Activated CD4-positive, alpha-beta T cell treated with anti-CD3 and anti-CD28 coated beads, Interleukin-2, amount 10 ng/mL, durations not matched to agents 7 days and 5 days (primary cell): ENCODE results near the gene EMSY. TPM values are rescaled to one million over a fixed set of nuclear protein-coding genes. Genes with fewer than 3 reads are reported as not detected.
A peak's percentile ranks its signal among the peaks of the same experiment; 100 is the strongest.

Experiments
- CTCF ChIA-PET: fragments of 350-600 bp; sonication (Branson Sonifier 250); formaldehyde crosslinking; loops from one replicate; lab custom pipeline; 2021; ENCODE audit warnings: antibody characterized with exemption; lab: Charles Lee
- POLR2A ChIA-PET: fragments of 350-600 bp; sonication (Branson Sonifier 250); formaldehyde crosslinking; loops from one replicate; lab custom pipeline; 2021; ENCODE audit warnings: antibody characterized with exemption; lab: Charles Lee
- DNase-seq: peaks from one replicate; pipeline ENCODE4 v3.0.0-alpha.2; 2020
- H3K27ac Mint-ChIP-seq: one replicate; pipeline ENCODE4 v1.8.0; 2021; ENCODE audit warnings: mild to moderate bottlenecking, moderate library complexity, mixed read lengths
- H3K27me3 Mint-ChIP-seq: one replicate; pipeline ENCODE4 v1.8.0; 2021; ENCODE audit warnings: mixed read lengths
- H3K36me3 Mint-ChIP-seq: one replicate; pipeline ENCODE4 v1.8.0; 2021; ENCODE audit warnings: low read depth, mixed read lengths
- H3K4me1 Mint-ChIP-seq: one replicate; pipeline ENCODE4 v1.8.0; 2021; ENCODE audit warnings: mixed read lengths
- H3K4me3 Mint-ChIP-seq: one replicate; pipeline ENCODE4 v1.8.0; 2021; ENCODE audit warnings: mild to moderate bottlenecking, moderate library complexity, mixed read lengths
- H3K9me3 Mint-ChIP-seq: one replicate; pipeline ENCODE4 v1.8.0; 2021; ENCODE audit warnings: mixed read lengths
- total RNA-seq, 2 experiments: library from RNA; stranded (reverse); gene quantifications; one replicate each; pipeline ENCODE4 v1.2.3, GENCODE V29; 2021

EMSY gene
- total RNA-seq, 2 experiments from 2014 or later = 28.7 to 31.8 TPM

- CTCF ChIA-PET = no interaction called here
- H3K27ac Mint-ChIP-seq = no peak overlapping the region
Observed at GRCh38 chr11:76550781-76551180, 106.0 kb downstream of the EMSY start.

GRCh38 chr11:76551400-76551799 is 106.6 kb downstream of the EMSY start:
- DNase-seq = no peak
- H3K27me3 Mint-ChIP-seq = no peaks in the 10 kb centered on the region
- ChIA-PET CTCF (no interaction called here), POLR2A (no interaction called here)
- H3K36me3 Mint-ChIP-seq = peaks cover 17% of the 10 kb centered on the region
- no peak overlapping the region for H3K27ac Mint-ChIP-seq
- peaks cover 5% of the 10 kb centered on the region for H3K4me1 Mint-ChIP-seq
- H3K9me3 Mint-ChIP-seq = no peaks in the 10 kb centered on the region
- no peak overlapping the region for H3K4me3 Mint-ChIP-seq

More at GRCh38 chr11:76550781-76551180, 106.0 kb downstream of the EMSY start:
- POLR2A ChIA-PET = no interaction called here
- no peak for DNase-seq
- H3K9me3 Mint-ChIP-seq = no peaks in the 10 kb centered on the region
- no peak overlapping the region for H3K4me3 Mint-ChIP-seq
- peaks cover 23% of the 10 kb centered on the region for H3K36me3 Mint-ChIP-seq
- peaks cover 10% of the 10 kb centered on the region for H3K4me1 Mint-ChIP-seq
- no peaks in the 10 kb centered on the region for H3K27me3 Mint-ChIP-seq

- Mint-ChIP-seq H3K27ac (no peak overlapping the region), H3K27me3 (no peaks in the 10 kb centered on the region)
- CTCF ChIA-PET = no interaction called here
Observed at GRCh38 chr11:76552987-76553386, 108.2 kb downstream of the EMSY start.

GRCh38 chr11:76553554-76554476 is 109.0 kb downstream of the EMSY start:
- no peak overlapping the region for H3K27ac Mint-ChIP-seq
- H3K36me3 Mint-ChIP-seq = peaks cover 7% of the 10 kb centered on the region
- no peaks in the 10 kb centered on the region for H3K9me3 Mint-ChIP-seq
- ChIA-PET POLR2A (no interaction called here), CTCF (no interaction called here)
- H3K27me3 Mint-ChIP-seq = peaks cover 2% of the 10 kb centered on the region
- H3K4me1 Mint-ChIP-seq = peaks cover 5% of the 10 kb centered on the region
- DNase-seq = no peak
- H3K4me3 Mint-ChIP-seq = no peak overlapping the region

More at GRCh38 chr11:76552987-76553386, 108.2 kb downstream of the EMSY start:
- Mint-ChIP-seq H3K4me3 (no peak overlapping the region), H3K36me3 (peaks cover 7% of the 10 kb centered on the region), H3K4me1 (peaks cover 5% of the 10 kb centered on the region), H3K9me3 (no peaks in the 10 kb centered on the region)
- POLR2A ChIA-PET = no interaction called here
- DNase-seq = no peak

DNA sequence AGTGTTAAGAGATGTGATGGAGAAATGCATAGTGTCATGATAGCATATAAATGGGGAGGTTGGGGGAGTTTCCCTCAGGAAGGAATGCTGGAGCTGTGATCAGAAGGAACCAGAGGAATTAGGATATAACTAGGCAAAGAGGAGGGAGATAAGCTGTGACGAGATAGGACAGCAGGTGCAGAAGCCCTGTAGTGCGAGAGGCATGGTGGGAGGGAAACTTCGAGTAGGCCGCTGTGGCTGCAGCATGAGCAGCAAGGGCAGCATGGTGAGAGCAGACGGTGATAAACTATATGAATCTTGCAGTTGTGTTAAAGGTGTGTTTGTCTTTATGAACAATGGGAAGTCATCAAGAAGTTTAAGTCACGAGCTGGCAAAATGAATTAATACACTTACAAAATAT is 109.9 kb downstream of the EMSY start:
- peaks cover 5% of the 10 kb centered on the region for H3K4me1 Mint-ChIP-seq
- no peak for DNase-seq
- H3K4me3 Mint-ChIP-seq = no peak overlapping the region
- peaks cover 5% of the 10 kb centered on the region for H3K27me3 Mint-ChIP-seq
- H3K27ac Mint-ChIP-seq = no peak overlapping the region
- ChIA-PET POLR2A (no interaction called here), CTCF (interaction anchor here (0.6 kb wide), 1 partner anchor 845 kb away, joined by 3 read pairs; no protein-coding TSS in a partner anchor)
- no peaks in the 10 kb centered on the region for H3K9me3 Mint-ChIP-seq
- peaks cover 4% of the 10 kb centered on the region for H3K36me3 Mint-ChIP-seq

DNA sequence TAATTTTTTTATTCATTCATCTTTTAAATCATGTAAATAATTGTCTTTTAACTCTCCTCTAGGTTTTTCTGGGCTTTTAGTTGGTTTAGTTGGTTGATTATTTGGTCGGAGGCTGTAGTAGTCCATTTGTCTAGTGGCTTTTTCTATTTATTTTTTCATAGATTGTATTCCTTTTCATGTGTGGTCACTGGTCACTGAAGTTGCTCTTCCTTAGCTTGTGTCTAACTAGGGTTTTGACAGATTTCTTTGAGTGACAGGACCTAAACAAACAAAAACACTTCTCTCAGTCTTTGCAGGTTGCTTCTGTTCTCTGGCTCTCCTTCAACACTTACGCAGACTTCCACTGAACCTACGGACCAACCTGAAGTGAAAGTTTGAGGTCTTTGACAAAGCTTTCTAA is 112.6 kb downstream of the EMSY start:
- H3K4me3 Mint-ChIP-seq = no peak overlapping the region
- no peak overlapping the region for H3K27ac Mint-ChIP-seq
- H3K27me3 Mint-ChIP-seq = peaks cover 13% of the 10 kb centered on the region
- H3K36me3 Mint-ChIP-seq = no peaks in the 10 kb centered on the region
- H3K9me3 Mint-ChIP-seq = no peaks in the 10 kb centered on the region
- no peak for DNase-seq
- peaks cover 12% of the 10 kb centered on the region for H3K4me1 Mint-ChIP-seq
- CTCF ChIA-PET = no interaction called here
- POLR2A ChIA-PET = no interaction called here

- H3K4me1 Mint-ChIP-seq = peaks cover 12% of the 10 kb centered on the region
- CTCF ChIA-PET = no interaction called here
- H3K4me3 Mint-ChIP-seq = no peak overlapping the region
- H3K9me3 Mint-ChIP-seq = no peaks in the 10 kb centered on the region
- no peaks in the 10 kb centered on the region for H3K36me3 Mint-ChIP-seq
- H3K27me3 Mint-ChIP-seq = peaks cover 15% of the 10 kb centered on the region
- POLR2A ChIA-PET = no interaction called here
- no peak for DNase-seq
- no peak overlapping the region for H3K27ac Mint-ChIP-seq
Observed at GRCh38 chr11:76558473-76558872, 113.7 kb downstream of the EMSY start.

DNA sequence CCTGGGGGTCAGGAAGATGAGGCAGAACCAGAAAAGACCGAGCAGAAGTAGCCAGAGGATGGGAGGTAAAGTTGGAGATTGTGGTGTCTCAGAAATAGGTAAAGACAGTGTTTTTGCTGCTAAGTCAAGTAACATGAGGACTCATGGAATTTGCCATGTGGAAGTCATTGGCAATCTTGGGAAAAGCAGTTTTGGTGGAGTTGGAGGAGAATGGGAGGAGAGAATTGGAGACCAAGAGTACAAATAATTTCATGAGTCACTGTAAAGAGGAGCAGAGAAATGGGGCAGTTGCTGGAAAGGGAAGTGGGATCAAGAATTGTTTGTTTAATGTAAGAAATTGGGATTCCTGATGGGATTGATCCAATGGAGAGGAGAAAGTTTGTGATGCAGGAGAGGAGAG is 114.1 kb downstream of the EMSY start:
- peaks cover 8% of the 10 kb centered on the region for H3K4me1 Mint-ChIP-seq
- no peak overlapping the region for H3K4me3 Mint-ChIP-seq
- peaks cover 15% of the 10 kb centered on the region for H3K27me3 Mint-ChIP-seq
- H3K27ac Mint-ChIP-seq = no peak overlapping the region
- no peaks in the 10 kb centered on the region for H3K36me3 Mint-ChIP-seq
- no peak for DNase-seq
- ChIA-PET CTCF (no interaction called here), POLR2A (no interaction called here)
- no peaks in the 10 kb centered on the region for H3K9me3 Mint-ChIP-seq

- peaks cover 7% of the 10 kb centered on the region for H3K4me1 Mint-ChIP-seq
- no peak overlapping the region for H3K4me3 Mint-ChIP-seq
- no peak overlapping the region for H3K27ac Mint-ChIP-seq
- H3K9me3 Mint-ChIP-seq = no peaks in the 10 kb centered on the region
- peaks cover 15% of the 10 kb centered on the region for H3K27me3 Mint-ChIP-seq
- H3K36me3 Mint-ChIP-seq = no peaks in the 10 kb centered on the region
- POLR2A ChIA-PET = no interaction called here
- DNase-seq = no peak
- CTCF ChIA-PET = no interaction called here
Observed at GRCh38 chr11:76559346-76559745, 114.5 kb downstream of the EMSY start.

GRCh38 chr11:76560219-76560618 is 115.4 kb downstream of the EMSY start:
- H3K27me3 Mint-ChIP-seq = peaks cover 15% of the 10 kb centered on the region
- ChIA-PET CTCF (no interaction called here), POLR2A (no interaction called here)
- H3K27ac Mint-ChIP-seq = no peak overlapping the region
- no peak overlapping the region for H3K4me3 Mint-ChIP-seq
- H3K36me3 Mint-ChIP-seq = no peaks in the 10 kb centered on the region
- peak; percentile 10 for DNase-seq
- H3K9me3 Mint-ChIP-seq = no peaks in the 10 kb centered on the region
- H3K4me1 Mint-ChIP-seq = peaks cover 7% of the 10 kb centered on the region

DNA sequence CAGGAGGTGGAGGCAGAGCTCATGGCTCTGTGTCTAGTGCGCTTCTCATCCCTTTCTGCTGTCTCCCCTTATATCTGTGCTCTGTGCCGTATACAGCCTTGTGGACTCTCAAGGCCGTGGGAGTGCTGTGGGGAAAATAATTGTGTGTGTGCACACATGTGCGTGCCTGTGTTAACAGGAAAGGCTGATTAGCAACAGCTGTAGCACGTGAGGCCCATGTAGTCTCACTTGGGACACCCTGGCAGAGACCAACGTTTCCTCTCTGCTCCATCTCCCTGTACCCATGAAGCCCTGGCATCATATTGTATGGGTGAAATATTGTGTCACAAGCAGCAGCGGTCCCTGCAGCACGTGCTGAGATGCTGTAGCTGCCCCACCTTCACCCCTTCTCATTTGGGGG is 116.4 kb downstream of the EMSY start:
- peaks cover 15% of the 10 kb centered on the region for H3K27me3 Mint-ChIP-seq
- no peak for DNase-seq
- no peaks in the 10 kb centered on the region for H3K9me3 Mint-ChIP-seq
- ChIA-PET CTCF (no interaction called here), POLR2A (no interaction called here)
- H3K36me3 Mint-ChIP-seq = no peaks in the 10 kb centered on the region
- no peak overlapping the region for H3K4me3 Mint-ChIP-seq
- no peak overlapping the region for H3K27ac Mint-ChIP-seq
- peaks cover 7% of the 10 kb centered on the region for H3K4me1 Mint-ChIP-seq

DNA sequence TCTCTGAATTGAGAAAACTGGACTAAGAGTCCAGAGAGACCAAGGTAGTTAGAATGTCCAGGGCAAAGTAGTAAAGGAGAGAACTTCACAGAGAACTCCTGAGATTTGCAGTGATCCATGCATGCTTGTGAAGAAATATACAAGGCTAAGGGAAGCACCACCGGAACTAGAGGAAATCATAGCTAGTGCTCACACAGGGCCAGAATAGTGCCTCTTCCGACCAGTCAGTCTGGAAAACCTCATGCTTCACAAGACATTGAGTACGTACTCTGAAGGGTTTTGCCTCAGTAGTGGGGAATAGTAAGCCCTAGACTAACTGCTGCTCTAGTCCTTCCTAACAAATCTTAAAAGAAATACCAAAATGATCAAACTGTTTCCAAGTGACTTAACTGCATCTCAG is 117.7 kb downstream of the EMSY start:
- Mint-ChIP-seq H3K27me3 (peaks cover 15% of the 10 kb centered on the region), H3K36me3 (no peaks in the 10 kb centered on the region), H3K4me3 (no peak overlapping the region), H3K27ac (no peak overlapping the region), H3K4me1 (peaks cover 16% of the 10 kb centered on the region), H3K9me3 (no peaks in the 10 kb centered on the region)
- CTCF ChIA-PET = no interaction called here
- POLR2A ChIA-PET = no interaction called here
- DNase-seq = no peak

- Mint-ChIP-seq H3K4me3 (no peak overlapping the region), H3K4me1 (peaks cover 21% of the 10 kb centered on the region), H3K27ac (no peak overlapping the region), H3K27me3 (peaks cover 16% of the 10 kb centered on the region), H3K36me3 (no peaks in the 10 kb centered on the region), H3K9me3 (no peaks in the 10 kb centered on the region)
- no peak for DNase-seq
- ChIA-PET CTCF (no interaction called here), POLR2A (no interaction called here)
Observed at GRCh38 chr11:76564364-76564763, 119.5 kb downstream of the EMSY start.
